Stomach (tissue), 4 donors: ENCODE measurements around the gene SORCS2.

ENCODE experiments used
- CTCF ChIP-seq, 7 experiments: fragments of 450-650 bp in 4 of 7; fragments of 200-600 bp in 3 of 7; sonication (generic) in 3 of 7; IDR thresholded peaks; one replicate each; pipeline ENCODE4 v1.5.1; 2016 to 2019; ENCODE audit warnings: antibody characterized with exemption in 7 of 7, control low read depth in 2 of 7, mild to moderate bottlenecking in 1 of 7
- POLR2A ChIP-seq, 4 donors: fragments of 450-650 bp; IDR thresholded peaks; one replicate each; pipeline ENCODE4 v1.6.1; 2016; ENCODE audit warnings: antibody characterized with exemption in 4 of 4, control low read depth in 2 of 4, mild to moderate bottlenecking in 1 of 4, moderate library complexity in 1 of 4
- POLR2AphosphoS5 ChIP-seq, 3 donors: sonication (generic); formaldehyde crosslinking; IDR thresholded peaks; one replicate each; pipeline ENCODE4 v1.6.1; 2016; ENCODE audit warnings: antibody characterized with exemption in 3 of 3

- TF ChIP-seq POLR2AphosphoS5 (IDR thresholded peaks at IDR 0.05) (no peak), CTCF (IDR thresholded peaks at IDR 0.05) (no peak), POLR2A (IDR thresholded peaks at IDR 0.05) (no peak)
These were observed 490.9 kb downstream of the SORCS2 start for GRCh38 chr4:7683126-7683703.
